SW 1271 (cell line): ENCODE results near the gene CREB3L2.
"Not testable (repeated sequence)": the region's sequence is repeated elsewhere in the genome, so short reads cannot be mapped to it uniquely, and the experiment has no call there.

Experiments used
- DNase-seq, 2 experiments: peaks; one replicate each; lab custom pipeline; 2025; lab: John Stamatoyannopoulos, UW

The CREB3L2 gene

DNA sequence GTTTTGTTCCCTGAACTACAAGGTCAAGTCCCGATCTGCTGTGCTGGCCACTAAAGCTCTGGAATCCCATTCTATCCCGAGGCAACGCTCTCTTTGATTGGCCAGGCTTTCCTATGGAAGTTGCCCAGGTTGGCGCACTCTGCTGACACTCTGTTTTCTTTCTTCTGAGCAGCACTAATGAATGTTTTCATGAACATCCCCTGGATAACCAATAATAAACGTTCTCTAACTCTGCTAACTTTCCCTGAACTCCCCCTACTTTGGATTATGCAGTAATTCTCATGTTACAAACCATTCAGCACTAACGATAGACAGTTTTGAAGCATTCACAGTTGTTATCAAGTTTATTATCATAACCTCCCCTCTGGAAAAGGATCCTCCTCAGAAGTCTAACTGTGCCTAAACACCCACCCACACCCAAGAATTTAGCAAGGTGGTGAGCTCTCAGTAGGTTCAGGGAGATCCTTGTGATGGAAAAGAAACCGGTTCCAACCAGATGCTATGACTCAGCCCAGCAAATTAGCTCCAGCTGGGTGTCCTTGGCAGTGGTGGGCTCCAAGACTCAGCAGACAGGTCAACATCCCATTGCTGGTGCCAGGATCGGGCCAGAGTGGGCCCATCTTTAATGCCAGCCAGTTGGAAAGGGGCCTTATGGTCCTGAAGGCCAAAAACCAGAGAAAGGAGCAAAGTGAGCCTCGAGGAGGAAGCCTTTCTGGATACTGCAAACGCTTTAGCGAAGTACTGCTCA, 68.4 kb downstream of the CREB3L2 start:
- no peak for DNase-seq

- no peak for DNase-seq
Measured at GRCh38 chr7:137932881-137933269, 69.0 kb downstream of the CREB3L2 start.

- DNase-seq, result no peak
Measured at GRCh38 chr7:137931823-137932222, 70.1 kb downstream of the CREB3L2 start.

GRCh38 chr7:137930581-137930980, 71.3 kb downstream of the CREB3L2 start:
- DNase-seq, result peak; percentile 23 to 58

- no peak for DNase-seq
Measured at GRCh38 chr7:137928626-137929025, 73.3 kb downstream of the CREB3L2 start.

- no peak for DNase-seq
Measured at GRCh38 chr7:137927386-137927785, 74.5 kb downstream of the CREB3L2 start.

GRCh38 chr7:137926206-137926605, 75.7 kb downstream of the CREB3L2 start:
- DNase-seq, result not testable (repeated sequence)

DNA sequence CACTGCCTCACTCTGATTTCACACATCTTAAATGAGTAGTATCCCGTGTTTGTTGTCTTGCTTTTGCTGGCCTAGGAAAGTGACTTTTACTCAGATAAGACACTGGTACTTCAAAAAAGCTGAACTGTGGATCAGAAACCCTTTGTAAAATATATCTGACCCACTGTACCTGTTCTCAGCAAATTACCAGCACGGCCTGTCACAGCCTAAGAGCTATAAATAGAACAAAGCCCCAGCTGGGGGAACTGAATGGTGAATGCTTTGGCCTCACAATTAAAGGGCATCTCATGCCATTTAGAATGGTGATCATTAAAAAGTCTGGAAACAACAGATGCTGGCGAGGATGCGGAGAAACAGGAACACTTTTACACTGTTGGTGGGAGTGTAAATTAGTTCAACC, 76.1 kb downstream of the CREB3L2 start:
- no peak for DNase-seq

GRCh38 chr7:137925091-137925490, 76.8 kb downstream of the CREB3L2 start:
- no peak for DNase-seq

DNA sequence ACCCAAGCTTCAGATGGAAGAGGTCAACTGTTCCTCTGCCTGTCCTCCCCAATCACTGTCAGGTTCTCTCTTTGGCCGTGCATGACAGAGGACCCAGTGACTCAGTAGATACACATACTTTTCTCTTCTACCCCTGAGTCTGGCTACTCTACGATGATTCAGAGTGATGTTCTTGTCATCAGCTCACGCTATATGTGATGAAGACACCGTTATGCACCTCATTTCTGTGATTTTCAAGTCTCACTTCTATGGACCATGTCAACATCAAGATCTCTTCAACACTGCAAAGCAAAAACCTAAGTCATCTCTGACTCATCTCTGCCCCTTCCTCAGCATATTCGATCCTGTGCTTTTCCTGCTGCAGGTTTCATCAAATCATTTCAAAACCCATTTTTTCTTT, 78.5 kb downstream of the CREB3L2 start:
- no peak for DNase-seq

DNA sequence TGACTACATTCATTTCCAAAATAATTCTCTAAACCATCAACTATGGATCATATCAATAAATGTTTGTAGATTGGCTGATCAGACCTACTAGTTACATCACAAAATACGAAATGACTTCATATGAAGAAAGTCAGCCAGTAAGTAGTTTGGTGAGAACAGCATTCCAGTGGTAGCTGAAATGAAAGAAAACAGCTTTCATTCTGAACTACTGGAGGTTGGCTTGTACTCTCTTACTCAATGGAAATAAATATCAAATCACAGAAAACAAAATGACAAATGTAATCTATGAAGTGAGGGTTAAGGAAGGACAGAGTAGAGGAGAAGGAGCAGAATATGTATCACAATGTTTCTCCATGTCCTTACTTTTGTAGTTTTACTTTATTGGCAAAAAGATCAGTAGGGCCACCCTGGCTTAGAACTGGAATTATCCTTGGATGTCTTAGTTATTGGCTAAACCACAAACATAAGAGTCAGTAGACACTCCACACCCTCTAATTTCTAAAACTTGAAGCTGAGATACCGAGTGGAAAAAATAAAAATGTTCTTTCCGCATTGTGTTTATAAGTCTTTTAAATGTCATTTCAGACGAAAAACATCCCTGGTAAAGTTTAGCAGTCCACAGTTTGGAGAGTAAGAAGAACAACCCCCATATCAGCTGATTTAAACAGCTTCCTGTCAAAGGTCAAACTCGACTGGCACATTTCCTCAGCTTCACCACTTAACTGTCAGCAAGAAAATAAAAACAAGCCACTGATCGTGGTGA, 81.1 kb downstream of the CREB3L2 start:
- no peak for DNase-seq

GRCh38 chr7:137919987-137920386, 81.9 kb downstream of the CREB3L2 start:
- DNase-seq, result no peak

DNA sequence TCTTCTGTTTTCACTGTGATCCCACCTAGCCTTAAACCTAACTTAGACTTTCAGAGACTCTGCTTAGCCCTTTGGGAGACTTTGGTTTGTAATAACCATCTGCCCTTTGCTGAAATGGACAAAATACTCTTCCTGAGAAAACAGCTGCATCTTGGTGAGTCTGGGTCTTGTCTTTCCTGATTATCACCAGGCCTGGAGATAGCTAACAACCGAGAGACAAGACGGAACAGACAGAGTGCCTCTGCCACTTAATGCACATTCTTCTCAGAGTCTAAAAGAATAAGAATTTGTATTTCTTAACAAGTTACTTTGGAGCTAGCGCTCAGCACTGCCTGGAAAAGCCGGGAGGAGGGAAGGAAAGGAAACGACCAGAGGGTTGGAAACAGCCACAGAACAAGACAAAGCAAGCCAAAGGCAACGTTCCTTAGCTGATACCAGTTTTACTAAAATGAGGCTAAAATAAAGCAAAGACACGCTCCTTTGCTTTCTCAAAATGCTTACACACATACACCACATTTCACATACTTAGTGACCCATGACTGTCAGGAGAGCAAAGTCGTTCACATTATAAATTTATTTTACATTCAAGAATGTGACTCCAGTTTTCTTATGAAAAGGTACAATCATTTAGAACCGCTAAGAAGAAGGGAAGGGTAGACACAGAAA, 84.8 kb downstream of the CREB3L2 start:
- no peak for DNase-seq

DNA sequence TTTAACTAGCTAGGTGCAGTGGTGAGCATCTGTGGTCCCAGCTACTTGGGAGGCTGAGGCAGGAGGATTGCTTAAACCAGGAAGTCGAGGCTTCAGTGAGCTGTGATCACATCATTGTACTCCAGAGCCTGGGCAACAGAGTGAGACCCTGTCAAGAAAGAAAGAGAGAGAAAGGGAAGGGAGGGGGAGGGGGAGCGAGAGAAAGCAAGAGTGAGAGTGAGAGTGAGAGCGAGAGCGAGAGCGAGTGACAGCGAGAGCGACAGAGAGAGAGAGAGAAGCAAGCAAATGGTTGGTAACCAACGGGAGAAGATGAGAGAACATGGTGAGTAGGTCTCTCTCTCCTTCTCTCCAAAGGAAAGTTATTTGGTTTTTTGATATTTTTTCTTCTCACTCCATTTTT, 85.3 kb downstream of the CREB3L2 start:
- no peak for DNase-seq

DNA sequence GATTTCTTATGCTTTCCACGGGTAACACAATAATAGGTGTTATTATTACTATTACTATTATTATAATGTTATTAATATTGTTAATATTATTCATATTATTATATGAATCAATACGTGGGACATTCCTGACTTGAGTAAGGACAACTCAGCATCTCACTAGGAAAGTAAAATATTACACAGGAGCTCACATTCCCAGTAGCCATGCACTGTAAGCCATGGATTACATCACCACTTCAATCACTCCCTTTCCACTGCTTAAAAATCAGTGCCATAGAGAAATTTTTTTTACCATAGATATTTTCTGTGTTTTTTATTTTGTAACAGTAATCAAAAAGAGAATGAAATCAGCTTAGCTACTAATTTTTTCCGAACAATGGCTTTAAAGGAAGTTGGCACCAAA, 86.6 kb downstream of the CREB3L2 start:
- no peak for DNase-seq

DNA sequence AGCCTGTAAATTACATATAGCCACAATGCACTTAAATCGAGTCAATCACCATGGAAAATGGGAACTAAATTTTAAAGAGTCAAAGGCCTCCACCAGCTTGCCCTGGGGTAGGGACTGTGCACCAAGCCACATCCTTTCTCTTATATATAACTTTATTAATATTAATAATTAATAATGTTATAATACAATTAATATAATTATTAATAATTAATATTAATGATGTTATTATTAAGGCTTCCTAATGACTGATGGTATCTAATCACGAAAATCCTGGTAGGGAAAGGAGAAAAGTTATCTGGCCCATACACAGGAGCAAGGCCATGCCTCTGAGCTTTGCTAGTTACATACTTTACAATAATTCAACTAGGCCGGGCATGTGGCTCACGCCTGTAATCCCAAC, 87.9 kb downstream of the CREB3L2 start:
- DNase-seq, result no peak

- DNase-seq, result no peak
Measured at GRCh38 chr7:137909042-137909441, 92.8 kb downstream of the CREB3L2 start.

- DNase-seq, result no peak
Measured at GRCh38 chr7:137908106-137908505, 93.8 kb downstream of the CREB3L2 start.

- DNase-seq, result not testable (repeated sequence)
Measured at GRCh38 chr7:137906636-137907035, 95.2 kb downstream of the CREB3L2 start.

DNA sequence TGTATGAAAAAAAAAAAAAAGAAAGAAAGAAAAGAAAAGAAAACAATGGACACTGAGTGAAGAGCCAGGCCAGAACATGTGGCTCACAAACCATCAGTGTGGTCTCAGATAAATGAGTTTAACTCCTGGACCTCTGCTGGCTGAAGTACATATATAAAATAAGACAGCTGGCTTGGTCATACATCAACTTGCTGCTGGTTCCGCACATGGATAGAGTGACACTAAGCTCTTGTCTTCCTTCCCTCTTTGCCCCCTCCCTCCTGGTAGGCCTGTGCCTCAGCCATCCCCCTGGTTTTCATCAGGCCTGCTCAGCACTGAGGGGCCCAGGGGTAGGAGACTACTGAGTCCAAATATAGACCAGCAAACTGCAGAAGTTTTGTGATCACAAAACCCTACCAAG, 97.1 kb downstream of the CREB3L2 start:
- no peak for DNase-seq

DNA sequence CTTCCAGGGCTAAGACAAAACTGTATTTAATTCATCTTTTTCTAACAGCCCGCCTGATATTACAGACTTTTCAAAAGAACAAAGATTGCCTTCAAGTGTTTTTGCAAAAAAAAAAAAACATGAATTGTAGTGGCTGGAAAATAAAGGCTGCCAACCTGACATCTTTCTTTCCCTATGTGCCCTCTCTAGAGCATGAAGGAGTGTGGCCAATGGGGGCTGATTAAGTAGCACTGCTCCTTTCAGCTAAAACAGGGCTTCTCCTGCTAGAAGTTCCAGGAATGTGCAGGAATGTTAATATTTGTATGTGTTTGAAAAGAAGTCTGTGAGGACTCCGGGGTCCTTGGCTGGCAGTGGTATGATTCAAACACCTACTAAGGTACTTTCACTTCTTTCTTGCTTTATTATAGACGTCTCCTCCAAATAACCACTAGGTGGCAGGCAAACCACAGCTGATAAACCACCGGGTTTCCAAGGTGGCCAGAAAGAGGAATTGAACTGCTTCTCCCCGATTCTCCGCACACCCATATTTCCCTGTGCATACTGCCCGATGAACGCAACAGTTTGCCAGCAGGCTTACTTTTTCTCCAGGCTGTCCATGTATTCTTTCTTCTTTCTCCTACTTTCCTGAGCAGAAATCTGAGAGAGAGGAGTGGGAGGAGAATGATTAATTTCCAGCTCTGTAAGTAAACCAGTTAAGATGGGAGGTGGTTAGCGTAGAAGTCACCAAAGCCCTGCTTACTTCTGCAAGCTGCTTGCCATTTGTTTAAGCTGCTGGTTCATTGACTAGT, 98.3 kb downstream of the CREB3L2 start:
- DNase-seq, result peak in 1 of 2 experiments; percentile 74

- no peak for DNase-seq
Measured at GRCh38 chr7:137900137-137900536, 101.7 kb downstream of the CREB3L2 start.
